ENCODE data around the gene ZNF778.

ZNF778 gene

GRCh38 chr16:89172528-89173173, 44.9 kb upstream of the ZNF778 start:
- no peaks in the 10 kb centered on the region for H3K36me3 ChIP-seq (ENCODE audit: insufficient read depth, low read length)
- H3K4me3 ChIP-seq = no peak overlapping the region
- DNase-seq (ENCODE audit: low read depth, low spot score) = no peak
- TF ChIP-seq EZH2 (IDR thresholded peaks at IDR 0.05) (no peak), POLR2AphosphoS5 (IDR thresholded peaks at IDR 0.05; ENCODE audit: borderline replicate concordance, low read depth, low read length) (no peak), FOXP2 (optimal IDR thresholded peaks at IDR 0.05; ENCODE audit: control extremely low read depth, extremely low read length, insufficient read depth) (no peak)
- H3K9me3 ChIP-seq (ENCODE audit: low read depth, low read length) = no peaks in the 10 kb centered on the region
- H3K27ac ChIP-seq = no peak overlapping the region
- no peak overlapping the region for H3K9ac ChIP-seq (ENCODE audit: insufficient read length)

GRCh38 chr16:89173174-89173921, 44.2 kb upstream of the ZNF778 start:
- Histone ChIP-seq H3K4me3 (no peak overlapping the region), H3K9ac (ENCODE audit: insufficient read length) (no peak overlapping the region), H3K9me3 (ENCODE audit: low read depth, low read length) (no peaks in the 10 kb centered on the region), H3K27ac (no peak overlapping the region), H3K36me3 (ENCODE audit: insufficient read depth, low read length) (no peaks in the 10 kb centered on the region)
- TF ChIP-seq POLR2AphosphoS5 (IDR thresholded peaks at IDR 0.05; ENCODE audit: borderline replicate concordance, low read depth, low read length) (no peak), EZH2 (IDR thresholded peaks at IDR 0.05) (no peak), FOXP2 (optimal IDR thresholded peaks at IDR 0.05; ENCODE audit: control extremely low read depth, extremely low read length, insufficient read depth) (no peak)
- no peak for DNase-seq (ENCODE audit: low read depth, low spot score)

- no peak overlapping the region for H3K9ac ChIP-seq (ENCODE audit: insufficient read length)
- TF ChIP-seq FOXP2 (optimal IDR thresholded peaks at IDR 0.05; ENCODE audit: control extremely low read depth, extremely low read length, insufficient read depth) (no peak), EZH2 (IDR thresholded peaks at IDR 0.05) (no peak), POLR2AphosphoS5 (IDR thresholded peaks at IDR 0.05; ENCODE audit: borderline replicate concordance, low read depth, low read length) (no peak)
- no peak overlapping the region for H3K27ac ChIP-seq
- DNase-seq (ENCODE audit: low read depth, low spot score) = no peak
- H3K9me3 ChIP-seq (ENCODE audit: low read depth, low read length) = no peaks in the 10 kb centered on the region
- no peak overlapping the region for H3K4me3 ChIP-seq
- no peaks in the 10 kb centered on the region for H3K36me3 ChIP-seq (ENCODE audit: insufficient read depth, low read length)
Measured at GRCh38 chr16:89174055-89174827, 43.3 kb upstream of the ZNF778 start.

GRCh38 chr16:89174877-89175276, 42.6 kb upstream of the ZNF778 start:
- H3K9me3 ChIP-seq (ENCODE audit: low read depth, low read length) = no peaks in the 10 kb centered on the region
- no peak overlapping the region for H3K4me3 ChIP-seq
- no peaks in the 10 kb centered on the region for H3K36me3 ChIP-seq (ENCODE audit: insufficient read depth, low read length)
- TF ChIP-seq POLR2AphosphoS5 (IDR thresholded peaks at IDR 0.05; ENCODE audit: borderline replicate concordance, low read depth, low read length) (no peak), EZH2 (IDR thresholded peaks at IDR 0.05) (no peak), FOXP2 (optimal IDR thresholded peaks at IDR 0.05; ENCODE audit: control extremely low read depth, extremely low read length, insufficient read depth) (no peak)
- no peak for DNase-seq (ENCODE audit: low read depth, low spot score)
- H3K9ac ChIP-seq (ENCODE audit: insufficient read length) = no peak overlapping the region
- H3K27ac ChIP-seq = no peak overlapping the region

- no peak for DNase-seq (ENCODE audit: low read depth, low spot score)
- no peak overlapping the region for H3K9ac ChIP-seq (ENCODE audit: insufficient read length)
Measured at GRCh38 chr16:89175280-89176146, 42.0 kb upstream of the ZNF778 start.

GRCh38 chr16:89176147-89176690, 41.3 kb upstream of the ZNF778 start:
- Histone ChIP-seq H3K27ac (no peak overlapping the region), H3K36me3 (ENCODE audit: insufficient read depth, low read length) (no peaks in the 10 kb centered on the region), H3K9me3 (ENCODE audit: low read depth, low read length) (no peaks in the 10 kb centered on the region), H3K4me3 (no peak overlapping the region), H3K9ac (ENCODE audit: insufficient read length) (no peak overlapping the region)
- TF ChIP-seq FOXP2 (optimal IDR thresholded peaks at IDR 0.05; ENCODE audit: control extremely low read depth, extremely low read length, insufficient read depth) = no peak
- no peak for TF ChIP-seq EZH2 (IDR thresholded peaks at IDR 0.05)
- TF ChIP-seq POLR2AphosphoS5 (IDR thresholded peaks at IDR 0.05; ENCODE audit: borderline replicate concordance, low read depth, low read length) = no peak
- DNase-seq (ENCODE audit: low read depth, low spot score) = no peak

More at GRCh38 chr16:89175280-89176146, 42.0 kb upstream of the ZNF778 start:
- no peaks in the 10 kb centered on the region for H3K9me3 ChIP-seq (ENCODE audit: low read depth, low read length)
- no peaks in the 10 kb centered on the region for H3K36me3 ChIP-seq (ENCODE audit: insufficient read depth, low read length)
- no peak for TF ChIP-seq EZH2 (IDR thresholded peaks at IDR 0.05)
- TF ChIP-seq POLR2AphosphoS5 (IDR thresholded peaks at IDR 0.05; ENCODE audit: borderline replicate concordance, low read depth, low read length) = no peak
- no peak for TF ChIP-seq FOXP2 (optimal IDR thresholded peaks at IDR 0.05; ENCODE audit: control extremely low read depth, extremely low read length, insufficient read depth)
- no peak overlapping the region for H3K4me3 ChIP-seq
- no peak overlapping the region for H3K27ac ChIP-seq

GRCh38 chr16:89176717-89177116, 40.8 kb upstream of the ZNF778 start:
- Histone ChIP-seq H3K4me3 (no peak overlapping the region), H3K36me3 (ENCODE audit: insufficient read depth, low read length) (no peaks in the 10 kb centered on the region), H3K9ac (ENCODE audit: insufficient read length) (no peak overlapping the region), H3K27ac (no peak overlapping the region), H3K9me3 (ENCODE audit: low read depth, low read length) (no peaks in the 10 kb centered on the region)
- no peak for DNase-seq (ENCODE audit: low read depth, low spot score)
- no peak for TF ChIP-seq FOXP2 (optimal IDR thresholded peaks at IDR 0.05; ENCODE audit: control extremely low read depth, extremely low read length, insufficient read depth)
- TF ChIP-seq POLR2AphosphoS5 (IDR thresholded peaks at IDR 0.05; ENCODE audit: borderline replicate concordance, low read depth, low read length) = no peak
- TF ChIP-seq EZH2 (IDR thresholded peaks at IDR 0.05) = no peak
